ENCODE measurements around the gene TENT5C. TPM values are rescaled to one million over a fixed set of nuclear protein-coding genes. Genes with fewer than 3 reads are reported as not detected.

TENT5C gene
- total RNA-seq, 2 donors from 2014 or later = 17.0 to 20.1 TPM

- no peaks in the 10 kb centered on the region for H3K27me3 ChIP-seq
- no peaks in the 10 kb centered on the region for H3K9me3 ChIP-seq
- no peaks in the 10 kb centered on the region for H3K4me1 ChIP-seq
- no peak overlapping the region for H3K27ac ChIP-seq
- no peak for DNase-seq (ENCODE audit: low spot score)
- no peak overlapping the region for H3K4me3 ChIP-seq
- no peaks in the 10 kb centered on the region for H3K36me3 ChIP-seq
- TF ChIP-seq CTCF (IDR thresholded peaks at IDR 0.05) = no peak
Observed at GRCh38 chr1:117646007-117646811, 40.4 kb downstream of the TENT5C start.

GRCh38 chr1:117646956-117647355, 41.1 kb downstream of the TENT5C start:
- Histone ChIP-seq H3K4me3 (no peak overlapping the region), H3K27ac (no peak overlapping the region), H3K36me3 (no peaks in the 10 kb centered on the region), H3K9me3 (no peaks in the 10 kb centered on the region), H3K27me3 (no peaks in the 10 kb centered on the region), H3K4me1 (no peaks in the 10 kb centered on the region)
- no peak for TF ChIP-seq CTCF (IDR thresholded peaks at IDR 0.05)
- no peak for DNase-seq (ENCODE audit: low spot score)

- no peak for TF ChIP-seq CTCF (IDR thresholded peaks at IDR 0.05)
- Histone ChIP-seq H3K9me3 (no peaks in the 10 kb centered on the region), H3K4me1 (no peaks in the 10 kb centered on the region), H3K36me3 (no peaks in the 10 kb centered on the region), H3K4me3 (no peak overlapping the region), H3K27me3 (no peaks in the 10 kb centered on the region), H3K27ac (no peak overlapping the region)
- no peak for DNase-seq (ENCODE audit: low spot score)
Observed at GRCh38 chr1:117648015-117648414, 42.2 kb downstream of the TENT5C start.

- Histone ChIP-seq H3K4me3 (no peak overlapping the region), H3K36me3 (no peaks in the 10 kb centered on the region), H3K27me3 (no peaks in the 10 kb centered on the region)
Observed at GRCh38 chr1:117650840-117651568, 45.2 kb downstream of the TENT5C start.

GRCh38 chr1:117651616-117652015, 45.8 kb downstream of the TENT5C start:
- Histone ChIP-seq H3K36me3 (no peaks in the 10 kb centered on the region), H3K4me1 (peaks cover 0 to 18% of the 10 kb centered on the region in 2 donors), H3K27me3 (no peaks in the 10 kb centered on the region), H3K4me3 (no peak overlapping the region), H3K27ac (no peak overlapping the region), H3K9me3 (no peaks in the 10 kb centered on the region)
- DNase-seq (ENCODE audit: low spot score) = no peak
- no peak for TF ChIP-seq CTCF (IDR thresholded peaks at IDR 0.05)

More at GRCh38 chr1:117650840-117651568, 45.2 kb downstream of the TENT5C start:
- no peak for DNase-seq (ENCODE audit: low spot score)
- Histone ChIP-seq H3K27ac (no peak overlapping the region), H3K9me3 (no peaks in the 10 kb centered on the region), H3K4me1 (peaks cover 0 to 12% of the 10 kb centered on the region in 2 donors)
- TF ChIP-seq CTCF (IDR thresholded peaks at IDR 0.05) = no peak

All from right atrium auricular region (tissue), 2 donors.